Measurements from ENCODE around the gene PPARA. TPM values are rescaled to one million over a fixed set of nuclear protein-coding genes. Genes with fewer than 3 reads are reported as not detected.
A peak's percentile ranks its signal among the peaks of the same experiment; 100 is the strongest.

Gene PPARA
- total RNA-seq, 1 donor from 2014 or later: 101 TPM

DNA sequence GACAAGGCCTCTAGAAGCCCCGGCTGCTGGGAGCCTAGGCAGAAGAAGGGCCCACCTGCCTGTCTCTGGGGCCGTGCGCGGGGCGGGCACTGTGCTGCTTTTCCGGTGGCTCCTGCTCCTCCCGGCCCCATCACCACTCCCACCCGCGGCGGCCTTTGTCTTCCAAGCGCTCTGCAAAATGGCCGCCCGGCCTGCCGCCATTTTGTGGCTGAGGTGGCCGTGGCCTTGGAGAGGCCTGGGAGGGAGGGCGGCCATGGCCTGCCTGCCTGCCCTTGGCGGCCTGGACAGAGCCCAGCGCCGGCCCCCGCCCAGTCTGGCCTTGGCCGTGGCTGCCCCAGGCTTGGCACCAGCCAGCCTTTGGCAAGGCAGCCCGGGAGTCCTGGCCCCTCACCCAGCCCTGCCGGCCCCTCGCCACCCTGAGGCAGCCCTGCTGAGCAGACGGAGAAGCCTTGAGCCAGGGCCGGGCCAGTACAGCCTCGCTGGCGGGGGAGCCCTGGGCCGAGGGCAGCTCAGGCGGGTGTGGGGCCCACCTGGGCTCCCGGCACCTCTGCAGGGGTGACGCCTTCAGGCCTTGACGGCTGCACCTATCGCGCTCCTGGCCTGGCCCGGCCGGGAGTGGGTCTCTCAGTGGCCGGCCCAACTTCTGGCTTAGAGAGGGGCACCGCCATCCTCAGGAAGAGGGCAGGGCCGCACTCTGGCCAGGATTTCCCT is 46.0 kb upstream of the PPARA start:
- Histone ChIP-seq H3K4me1 (peaks cover 99% of the 10 kb centered on the region), H3K4me3 (peak overlapping the region; percentile 33), H3K27ac (replicated peaks) (peak overlapping the region; percentile 88), H3K36me3 (peaks cover 56% of the 10 kb centered on the region), H3K9me3 (replicated peaks) (no peaks in the 10 kb centered on the region), H3K27me3 (ENCODE audit: low read depth) (no peaks in the 10 kb centered on the region)
- no peak for DNase-seq
- TF ChIP-seq, protein P1, sequence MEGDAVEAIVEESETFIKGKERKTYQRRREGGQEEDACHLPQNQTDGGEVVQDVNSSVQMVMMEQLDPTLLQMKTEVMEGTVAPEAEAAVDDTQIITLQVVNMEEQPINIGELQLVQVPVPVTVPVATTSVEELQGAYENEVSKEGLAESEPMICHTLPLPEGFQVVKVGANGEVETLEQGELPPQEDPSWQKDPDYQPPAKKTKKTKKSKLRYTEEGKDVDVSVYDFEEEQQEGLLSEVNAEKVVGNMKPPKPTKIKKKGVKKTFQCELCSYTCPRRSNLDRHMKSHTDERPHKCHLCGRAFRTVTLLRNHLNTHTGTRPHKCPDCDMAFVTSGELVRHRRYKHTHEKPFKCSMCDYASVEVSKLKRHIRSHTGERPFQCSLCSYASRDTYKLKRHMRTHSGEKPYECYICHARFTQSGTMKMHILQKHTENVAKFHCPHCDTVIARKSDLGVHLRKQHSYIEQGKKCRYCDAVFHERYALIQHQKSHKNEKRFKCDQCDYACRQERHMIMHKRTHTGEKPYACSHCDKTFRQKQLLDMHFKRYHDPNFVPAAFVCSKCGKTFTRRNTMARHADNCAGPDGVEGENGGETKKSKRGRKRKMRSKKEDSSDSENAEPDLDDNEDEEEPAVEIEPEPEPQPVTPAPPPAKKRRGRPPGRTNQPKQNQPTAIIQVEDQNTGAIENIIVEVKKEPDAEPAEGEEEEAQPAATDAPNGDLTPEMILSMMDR (IDR thresholded peaks at IDR 0.05; ENCODE audit: borderline replicate concordance): no peak
- intact Hi-C loops (cut with micrococcal nuclease): no loop called here

DNA sequence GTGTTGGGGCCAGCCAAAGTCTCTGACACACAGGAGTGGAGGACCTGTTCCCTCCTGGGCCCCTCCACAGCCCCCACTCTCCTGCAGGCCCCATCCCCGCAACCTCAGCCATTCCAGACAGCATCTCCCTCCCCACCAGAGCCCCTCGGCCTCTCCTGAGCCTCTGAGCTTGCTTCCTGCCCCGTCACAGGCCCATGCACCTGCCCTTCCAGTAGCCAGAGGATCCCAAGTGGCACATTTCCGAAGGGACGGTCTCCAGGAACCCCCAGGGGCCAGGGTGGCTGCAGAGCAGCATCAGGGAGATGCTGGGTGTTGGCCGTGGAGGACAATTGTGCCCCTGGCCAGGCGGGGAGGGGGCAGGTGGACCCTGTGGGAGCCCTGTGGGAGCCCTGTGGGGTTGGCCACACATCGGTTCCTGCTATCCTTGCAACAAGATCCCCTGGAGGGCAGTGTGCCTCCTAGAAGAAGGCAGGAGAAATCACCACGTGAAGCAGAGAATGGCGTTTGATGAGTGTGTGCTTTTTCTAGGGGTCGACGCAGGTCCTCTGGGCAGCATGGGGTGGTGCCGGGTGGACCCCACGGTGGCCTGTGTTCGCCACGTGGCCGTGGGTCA is 45.3 kb upstream of the PPARA start:
- intact Hi-C loops (cut with micrococcal nuclease): no loop called here
- no peak for DNase-seq
- peaks cover 99% of the 10 kb centered on the region for H3K4me1 ChIP-seq

DNA sequence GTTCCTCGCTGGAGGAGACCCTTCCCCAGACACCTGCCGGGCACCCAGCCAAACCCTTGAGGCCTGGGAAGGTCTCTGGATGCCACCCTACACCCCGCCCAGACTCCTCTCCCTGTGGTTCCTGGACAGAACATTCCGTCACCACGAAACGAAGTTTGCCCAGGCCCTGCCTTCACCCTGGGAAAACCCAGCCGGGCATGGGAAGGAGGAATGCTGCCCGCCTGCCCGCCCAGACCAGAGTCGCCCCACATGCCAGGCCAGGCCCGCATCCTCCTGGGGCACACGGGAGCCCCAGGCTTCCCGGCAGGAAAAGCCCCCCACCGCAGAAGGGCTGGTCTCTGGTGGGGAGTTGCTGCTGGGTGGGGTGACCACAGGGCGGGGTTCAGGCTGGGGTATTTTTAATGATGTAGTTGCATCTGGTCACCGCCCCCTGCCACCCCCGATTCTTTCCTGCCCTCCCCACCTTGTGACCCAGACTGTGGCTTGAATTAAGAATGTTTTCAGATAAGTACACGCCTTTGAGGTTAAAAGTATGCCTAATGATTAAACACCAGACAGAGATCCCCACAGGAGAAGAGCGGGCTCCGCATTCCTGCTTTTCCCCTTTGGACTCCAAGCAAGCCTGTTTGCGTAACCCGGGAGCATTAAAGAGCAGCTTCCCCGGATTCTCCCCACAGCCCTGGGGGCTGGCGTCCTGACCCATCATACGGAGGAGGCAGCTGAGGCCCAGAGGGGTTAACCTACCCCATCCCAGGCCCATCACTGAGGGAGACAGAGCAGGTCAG is 44.6 kb upstream of the PPARA start:
- Histone ChIP-seq H3K27ac (replicated peaks) (peak overlapping the region; percentile 88), H3K27me3 (ENCODE audit: low read depth) (no peaks in the 10 kb centered on the region), H3K4me3 (peak overlapping the region; percentile 19), H3K36me3 (peaks cover 56% of the 10 kb centered on the region), H3K9me3 (replicated peaks) (no peaks in the 10 kb centered on the region), H3K4me1 (peaks cover 99% of the 10 kb centered on the region)
- intact Hi-C loops (cut with micrococcal nuclease): no loop called here
- TF ChIP-seq, protein P1 (IDR thresholded peaks at IDR 0.05; ENCODE audit: borderline replicate concordance): no peak
- peak; percentile 46 for DNase-seq

More for the DNA sequence above, 45.3 kb upstream of the PPARA start:
- H3K27me3 ChIP-seq (ENCODE audit: low read depth): no peaks in the 10 kb centered on the region
- H3K27ac ChIP-seq (replicated peaks): peak overlapping the region; percentile 88
- H3K4me3 ChIP-seq: peak overlapping the region; percentile 33
- H3K36me3 ChIP-seq: peaks cover 56% of the 10 kb centered on the region
- TF ChIP-seq, protein P1 (IDR thresholded peaks at IDR 0.05; ENCODE audit: borderline replicate concordance): no peak
- no peaks in the 10 kb centered on the region for H3K9me3 ChIP-seq (replicated peaks)

DNA sequence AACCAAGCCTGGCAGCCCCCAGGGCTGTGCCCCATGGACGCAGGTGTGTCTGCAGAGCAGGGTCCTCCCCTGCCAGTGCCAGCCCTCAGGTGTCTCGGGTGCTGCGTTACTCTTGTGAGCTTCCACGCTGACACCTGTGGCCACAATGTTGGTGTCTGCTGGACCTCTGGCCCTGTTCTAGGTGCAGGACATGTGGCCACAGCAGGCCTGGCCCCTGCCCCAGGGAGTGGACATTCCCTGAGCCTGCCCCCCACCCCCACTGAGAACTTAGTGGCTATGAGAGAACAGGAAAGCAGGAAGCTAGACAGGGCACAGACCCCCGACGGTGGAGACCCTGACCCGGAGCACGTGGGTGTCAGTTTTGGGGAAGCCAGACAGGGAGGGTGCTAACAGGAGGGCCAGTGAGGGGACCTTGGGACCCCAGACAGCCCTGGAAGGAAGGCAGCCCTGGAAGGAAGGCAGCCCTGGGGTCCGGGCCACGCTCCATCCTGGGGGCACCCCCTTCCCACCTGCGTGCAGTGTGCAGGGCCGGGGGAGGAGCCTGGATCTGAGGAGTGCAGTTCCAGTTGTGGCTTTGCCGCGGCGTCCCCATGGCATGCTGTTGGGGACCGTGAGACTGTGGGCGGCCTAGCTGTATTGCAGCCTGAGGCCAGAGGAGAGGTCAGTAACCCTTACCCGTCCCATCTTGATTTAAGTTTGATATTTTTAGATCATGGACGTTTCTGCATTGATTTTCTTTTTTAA is 43.9 kb upstream of the PPARA start:
- Histone ChIP-seq H3K4me1 (peaks cover 99% of the 10 kb centered on the region), H3K4me3 (peak overlapping the region; percentile 19), H3K36me3 (peaks cover 56% of the 10 kb centered on the region), H3K27ac (replicated peaks) (peak overlapping the region; percentile 88), H3K9me3 (replicated peaks) (no peaks in the 10 kb centered on the region), H3K27me3 (ENCODE audit: low read depth) (no peaks in the 10 kb centered on the region)
- intact Hi-C loops (cut with micrococcal nuclease): no loop called here
- DNase-seq: no peak
- TF ChIP-seq, protein P1 (IDR thresholded peaks at IDR 0.05; ENCODE audit: borderline replicate concordance): no peak

DNA sequence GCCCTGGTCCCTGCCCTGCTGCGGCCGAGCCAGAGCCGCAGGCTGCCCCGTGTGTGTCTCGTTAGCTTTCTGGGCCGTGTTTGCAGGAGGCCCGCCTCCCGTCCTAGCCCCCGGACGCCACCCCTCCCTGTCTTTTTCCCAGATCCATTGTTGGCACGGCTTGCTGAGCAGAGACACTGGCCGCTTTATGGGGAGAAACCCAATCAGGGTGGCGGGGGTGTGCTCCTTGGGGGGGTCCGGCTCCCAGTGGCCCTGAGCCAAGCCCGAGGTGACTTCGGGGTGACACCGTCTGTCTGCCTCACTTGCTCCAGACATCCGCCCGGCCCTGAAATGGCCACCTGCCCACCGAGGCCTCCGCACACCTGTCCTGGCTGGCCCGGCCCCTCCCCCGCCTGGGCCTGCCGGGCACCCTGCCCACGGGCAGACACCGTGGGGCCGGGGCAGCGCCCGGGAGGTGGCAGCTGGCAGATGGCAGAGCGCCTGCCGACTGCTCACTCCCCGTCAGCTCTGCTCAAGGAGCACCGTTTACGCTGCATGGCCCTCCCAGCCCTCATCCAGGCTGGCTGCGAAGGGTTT is 43.1 kb upstream of the PPARA start:
- TF ChIP-seq, protein P1 (IDR thresholded peaks at IDR 0.05; ENCODE audit: borderline replicate concordance): no peak
- DNase-seq: no peak
- H3K4me1 ChIP-seq: peaks cover 100% of the 10 kb centered on the region
- H3K36me3 ChIP-seq: peaks cover 55% of the 10 kb centered on the region
- intact Hi-C loops (cut with micrococcal nuclease): no loop called here
- H3K27ac ChIP-seq (replicated peaks): peak overlapping the region; percentile 88
- no peaks in the 10 kb centered on the region for H3K9me3 ChIP-seq (replicated peaks)
- H3K27me3 ChIP-seq (ENCODE audit: low read depth): no peaks in the 10 kb centered on the region
- H3K4me3 ChIP-seq: peak overlapping the region; percentile 19

Data from left ventricle myocardium inferior (tissue), 1 donor.